ENCODE results near the gene ZNF18.
A peak's percentile ranks its signal among the peaks of the same experiment; 100 is the strongest.

ZNF18 gene

GRCh38 chr17:11997147-11997971 is at the start of gene ZNF18:
Gene ZNF18, minus strand, starts transcription at chr17:11997475. Its CDS starts 4,646 bp downstream, at chr17:11992829.
- peak; percentile 98 for DNase-seq

DNA sequence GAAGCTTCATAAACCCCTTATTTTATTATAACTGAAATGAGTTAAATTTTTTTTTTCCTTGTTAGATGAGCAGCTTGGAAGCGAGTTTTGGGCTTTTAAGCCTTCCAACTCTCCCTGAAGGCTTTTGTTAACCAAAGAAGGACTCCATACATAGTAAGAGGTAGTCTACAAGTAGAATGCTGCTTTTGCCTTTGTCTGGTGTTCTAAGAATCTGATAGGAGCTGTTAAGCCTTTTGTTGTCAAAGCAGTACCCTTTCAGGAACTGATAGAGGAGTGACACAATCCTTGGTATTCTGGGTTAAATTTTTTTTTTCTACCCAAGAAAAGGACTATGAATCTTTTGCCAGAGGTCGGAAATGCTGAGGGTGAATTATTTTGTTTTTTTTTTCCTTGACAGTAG is 49.5 kb upstream of the ZNF18 start:
- DNase-seq, result no peak

GRCh38 chr17:12043702-12044101 is 46.4 kb upstream of the ZNF18 start:
- DNase-seq, result no peak

DNA sequence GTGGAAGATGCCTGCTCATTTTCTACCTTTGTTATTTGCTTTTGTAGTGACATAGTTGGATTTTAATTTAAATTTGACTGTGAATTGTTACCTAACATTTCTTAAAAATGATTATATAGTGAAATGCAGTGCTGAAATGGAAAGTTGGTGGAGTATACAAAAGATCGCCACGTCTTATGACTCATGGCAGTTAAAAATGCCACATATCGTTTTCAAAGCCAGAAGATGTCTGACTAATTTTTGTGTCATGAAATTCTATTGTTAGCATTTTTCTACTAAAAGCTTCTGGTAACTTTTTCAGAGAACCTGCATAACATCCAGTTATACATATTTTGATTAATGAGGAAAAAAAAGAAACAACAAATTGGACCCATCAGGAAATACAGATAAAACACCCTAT is 44.0 kb upstream of the ZNF18 start:
- DNase-seq, result no peak

DNA sequence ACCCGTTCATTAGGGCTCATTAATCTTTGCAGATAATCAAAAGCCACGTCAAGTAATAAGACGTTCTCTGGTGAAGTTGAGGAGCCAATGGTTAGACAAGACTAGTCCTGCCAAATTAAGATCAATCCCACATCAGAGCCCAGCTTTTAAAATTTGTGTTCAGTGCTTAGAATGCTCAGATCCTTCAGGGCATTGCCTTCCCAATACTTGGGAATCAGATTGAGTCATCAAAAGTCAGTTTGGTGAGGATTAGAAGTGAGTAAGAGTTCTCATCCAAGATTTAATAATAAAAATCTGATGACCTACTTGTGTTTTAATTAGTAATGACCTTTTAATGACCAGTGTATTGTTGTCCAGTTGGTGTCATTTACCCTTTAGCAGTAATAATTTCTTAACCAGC is 43.2 kb upstream of the ZNF18 start:
- DNase-seq, result no peak

DNA sequence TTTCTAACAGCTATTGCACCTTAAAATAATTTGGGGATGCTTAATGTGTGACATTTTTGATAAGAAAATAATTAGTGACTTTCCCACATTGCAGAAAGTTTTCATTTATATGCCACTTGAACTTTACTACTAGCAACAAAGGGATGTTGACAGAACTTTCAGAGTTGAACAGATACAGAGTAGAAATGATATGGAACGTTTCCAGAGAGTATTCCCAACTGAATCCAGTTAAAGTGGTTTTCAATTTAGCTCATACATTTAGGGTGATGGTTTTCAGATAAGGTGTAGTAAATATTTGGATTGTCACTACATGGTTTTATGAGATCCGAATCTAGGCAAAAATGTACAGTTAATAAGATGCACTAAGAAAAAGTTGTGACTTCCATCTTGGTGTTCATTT is 40.7 kb upstream of the ZNF18 start:
- no peak for DNase-seq

GRCh38 chr17:12035673-12036072 is 38.4 kb upstream of the ZNF18 start:
- DNase-seq, result no peak

- no peak for DNase-seq
Measured at GRCh38 chr17:12034538-12034937, 37.3 kb upstream of the ZNF18 start.

- no peak for DNase-seq
Measured at GRCh38 chr17:12028611-12029010, 31.3 kb upstream of the ZNF18 start.

GRCh38 chr17:12027658-12028057 is 30.4 kb upstream of the ZNF18 start:
- no peak for DNase-seq

DNA sequence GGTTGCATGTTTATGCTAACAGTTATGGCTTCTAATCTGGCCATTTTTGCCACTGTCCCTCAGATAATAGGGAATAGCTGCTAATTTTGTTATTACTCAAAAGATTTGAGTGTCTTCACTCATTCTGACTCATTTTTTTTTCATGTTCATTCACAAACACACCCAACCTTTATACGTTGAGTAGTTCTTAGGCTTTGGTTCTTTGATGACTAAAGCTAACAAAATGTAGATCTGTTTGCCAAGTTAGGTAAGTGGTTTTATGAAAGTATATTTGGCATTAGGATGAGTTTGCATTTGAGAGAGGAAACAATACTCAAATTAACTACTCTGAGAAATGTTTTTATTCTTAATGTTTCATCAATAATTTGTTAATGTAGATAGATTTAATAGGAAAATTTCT is 27.1 kb upstream of the ZNF18 start:
- no peak for DNase-seq

DNA sequence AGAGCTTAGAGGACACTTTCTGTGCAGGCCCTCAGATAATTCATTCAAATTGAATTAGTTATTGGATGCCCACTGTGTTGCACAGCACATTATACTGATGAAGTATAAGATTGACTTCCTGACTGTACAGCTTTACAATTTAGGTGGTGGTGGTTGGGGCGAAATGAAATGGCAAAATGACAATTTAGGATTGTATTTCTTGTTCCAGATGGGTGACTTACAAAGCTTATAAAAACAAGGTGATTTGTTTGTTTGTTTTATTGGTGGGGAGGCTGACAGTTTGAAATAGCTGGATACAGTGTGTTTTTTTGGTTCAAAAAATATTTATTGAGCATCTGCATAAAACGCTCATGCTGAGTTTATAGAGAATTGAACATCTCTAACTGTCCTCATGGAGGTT is 25.0 kb upstream of the ZNF18 start:
- DNase-seq, result no peak

GRCh38 chr17:12021623-12022140 is 24.4 kb upstream of the ZNF18 start:
- DNase-seq, result no peak

DNA sequence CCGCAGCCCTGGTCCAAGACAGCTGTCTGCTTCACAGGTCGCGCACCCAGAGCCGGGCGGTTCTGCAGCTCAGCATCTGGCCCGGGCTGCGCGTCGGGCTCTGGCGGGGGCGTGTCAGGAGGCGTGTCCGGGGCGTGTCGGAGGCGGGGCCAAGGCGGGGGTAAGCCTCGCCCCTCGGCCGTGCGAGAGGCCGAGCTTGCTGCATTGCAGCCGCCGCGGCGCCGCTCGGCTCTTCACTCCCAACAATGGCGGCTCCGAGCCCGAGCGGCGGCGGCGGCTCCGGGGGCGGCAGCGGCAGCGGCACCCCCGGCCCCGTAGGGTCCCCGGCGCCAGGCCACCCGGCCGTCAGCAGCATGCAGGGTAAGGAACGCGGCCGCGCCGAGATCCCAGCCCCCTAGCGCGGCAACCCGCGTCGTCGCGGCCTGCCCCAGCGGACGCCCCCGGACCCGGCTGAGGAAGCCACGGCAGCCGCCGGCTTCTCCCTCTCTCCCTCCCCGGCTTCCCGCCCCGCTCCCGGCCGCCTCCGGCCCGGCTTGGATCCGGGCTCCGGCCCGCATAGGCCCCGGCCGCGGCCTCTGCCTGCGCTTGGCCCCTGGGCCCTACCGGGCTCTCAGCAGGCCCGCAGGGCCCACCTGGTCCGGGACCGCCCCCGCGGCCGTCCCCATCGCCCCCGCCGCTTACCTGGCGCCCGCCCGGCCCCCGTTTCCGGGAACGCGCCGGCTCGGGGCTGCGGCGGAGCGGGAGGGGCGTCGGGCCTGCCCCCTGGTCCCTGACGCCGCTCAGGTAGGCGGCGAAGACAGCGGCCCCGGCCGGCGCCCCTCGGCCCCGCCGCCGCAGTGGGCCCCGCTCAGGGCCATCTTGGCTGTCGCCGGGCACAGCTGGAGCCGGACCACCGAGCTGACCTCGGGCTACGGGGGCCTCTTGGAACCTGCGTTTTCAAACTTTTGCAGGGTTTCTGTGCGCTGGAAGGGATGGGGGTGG is 23.7 kb upstream of the ZNF18 start, which contains the start of gene MAP2K4:
Gene MAP2K4 (plus strand): TSS at position 236 of the 981 bp plus-strand sequence. CDS start 10 bp downstream, at position 246.
- DNase-seq, result peak; percentile 96

GRCh38 chr17:12007466-12007865 is 10.2 kb upstream of the ZNF18 start:
- no peak for DNase-seq

DNA sequence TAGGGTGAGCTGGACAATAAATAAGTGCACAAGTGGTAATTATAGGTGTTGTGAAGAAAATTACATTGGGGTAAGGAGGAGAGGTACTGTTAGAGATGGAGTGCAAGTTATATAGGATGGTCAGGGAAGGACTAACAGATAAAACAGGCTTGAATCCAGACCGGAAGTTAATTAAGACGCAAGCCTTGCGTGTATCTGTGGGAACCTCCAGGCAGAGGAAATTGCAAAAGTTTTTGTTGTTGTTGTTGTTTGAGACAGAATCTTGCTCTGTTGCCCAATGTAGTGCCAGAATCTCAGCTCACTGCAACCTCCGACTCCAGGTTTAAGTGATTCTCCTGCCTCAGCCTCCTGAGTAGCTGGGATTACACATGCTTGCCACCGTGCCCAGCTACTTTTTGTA is 2.4 kb upstream of the ZNF18 start:
- no peak for DNase-seq

DNA sequence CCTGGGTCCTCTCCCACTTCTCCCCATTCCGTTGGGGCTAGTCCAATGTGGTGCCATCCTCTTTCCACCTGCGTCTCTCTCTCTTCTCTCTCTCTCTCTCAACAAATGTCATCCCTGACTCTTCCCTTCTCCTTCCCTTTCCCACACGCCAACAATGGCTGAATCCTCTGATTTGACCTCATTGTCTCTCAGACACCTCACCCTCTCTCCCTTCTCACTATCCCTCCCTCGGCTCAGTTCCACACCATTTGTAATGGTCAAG is 628 bp upstream of the ZNF18 start:
- no peak for DNase-seq

- peak; percentile 54 for DNase-seq
Measured at GRCh38 chr17:11996722-11997146, 541 bp downstream of the ZNF18 start.

DNA sequence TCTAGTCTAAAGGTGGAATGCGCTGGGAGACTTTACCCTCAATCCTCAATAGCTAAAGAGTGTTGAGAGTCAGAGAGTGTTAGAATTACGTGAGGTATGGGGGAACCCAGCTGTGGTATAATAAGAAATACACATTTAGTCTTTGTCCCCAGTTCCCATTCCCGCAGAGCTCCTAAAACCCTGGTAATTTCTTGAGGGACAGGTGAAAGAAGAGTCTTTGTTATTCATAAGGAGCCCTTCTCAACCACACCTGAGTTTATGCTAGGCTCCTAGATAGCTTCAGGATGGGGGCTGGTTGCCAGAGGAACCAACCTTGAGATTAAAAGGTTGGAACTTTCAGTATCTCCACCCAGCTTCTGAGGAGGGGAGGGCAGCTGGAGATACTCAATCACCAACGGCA is 5.8 kb downstream of the ZNF18 start:
- no peak for DNase-seq

GRCh38 chr17:11990363-11990983 is 6.8 kb downstream of the ZNF18 start:
- no peak for DNase-seq

GRCh38 chr17:11986942-11987329 is 10.3 kb downstream of the ZNF18 start:
- DNase-seq, result no peak

- no peak for DNase-seq
Measured at GRCh38 chr17:11986179-11986941, 10.9 kb downstream of the ZNF18 start.

Data from activated CD8-positive, alpha-beta memory T cell treated with anti-CD3 and anti-CD28 coated beads, Interleukin-2, amount 50 U/mL, for 4 hours (primary cell).